Measurements from ENCODE around the gene NRBF2.
"Not testable (repeated sequence)": the region's sequence is repeated elsewhere in the genome, so short reads cannot be mapped to it uniquely, and the experiment has no call there.

Gene NRBF2

DNA sequence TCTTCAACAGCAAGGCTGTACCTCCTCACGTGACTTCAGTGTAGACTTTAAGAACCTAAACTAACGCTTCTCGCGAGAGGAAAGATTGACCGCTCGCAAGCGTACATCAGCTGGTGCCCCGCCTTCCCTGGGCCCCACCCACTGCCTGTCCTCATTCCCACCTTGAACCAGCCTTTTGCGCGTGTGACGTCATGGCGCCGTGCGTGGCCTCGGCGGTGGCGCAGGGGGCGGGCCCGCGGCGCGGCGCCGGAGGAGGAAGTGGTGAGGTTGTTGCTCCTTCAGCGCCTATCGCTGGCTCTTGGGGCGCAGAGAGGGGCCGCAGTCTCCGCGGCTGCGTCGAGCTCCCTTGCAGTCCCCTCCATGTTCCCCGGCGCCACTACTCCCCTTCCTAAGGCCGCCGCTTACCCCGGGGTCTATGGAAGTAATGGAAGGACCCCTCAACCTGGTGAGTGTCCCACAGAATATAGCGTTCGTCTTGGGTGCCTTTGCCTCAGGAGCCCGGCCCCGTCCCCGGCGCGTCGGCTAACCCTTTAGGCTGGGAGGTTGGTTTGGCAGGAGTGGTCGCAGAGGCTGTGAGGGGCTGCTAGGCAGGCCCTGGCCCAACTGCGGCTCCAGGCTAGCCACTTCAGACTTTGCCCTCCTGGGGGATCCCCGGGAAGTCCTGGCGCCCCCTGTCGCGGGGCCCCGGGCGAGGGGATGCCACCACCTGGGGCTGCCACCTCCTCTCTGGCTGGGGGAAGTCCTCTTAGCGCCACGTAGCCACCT is at the start of gene NRBF2:
Gene NRBF2 (plus strand): TSS at position 273 of the 765 bp plus-strand sequence. CDS start 143 bp downstream, at position 416.
- DNase-seq (ENCODE audit: low read depth) = peak; percentile 98

GRCh38 chr10:63083406-63083805 is 49.7 kb upstream of the NRBF2 start:
- DNase-seq (ENCODE audit: low read depth) = not testable (repeated sequence)

DNA sequence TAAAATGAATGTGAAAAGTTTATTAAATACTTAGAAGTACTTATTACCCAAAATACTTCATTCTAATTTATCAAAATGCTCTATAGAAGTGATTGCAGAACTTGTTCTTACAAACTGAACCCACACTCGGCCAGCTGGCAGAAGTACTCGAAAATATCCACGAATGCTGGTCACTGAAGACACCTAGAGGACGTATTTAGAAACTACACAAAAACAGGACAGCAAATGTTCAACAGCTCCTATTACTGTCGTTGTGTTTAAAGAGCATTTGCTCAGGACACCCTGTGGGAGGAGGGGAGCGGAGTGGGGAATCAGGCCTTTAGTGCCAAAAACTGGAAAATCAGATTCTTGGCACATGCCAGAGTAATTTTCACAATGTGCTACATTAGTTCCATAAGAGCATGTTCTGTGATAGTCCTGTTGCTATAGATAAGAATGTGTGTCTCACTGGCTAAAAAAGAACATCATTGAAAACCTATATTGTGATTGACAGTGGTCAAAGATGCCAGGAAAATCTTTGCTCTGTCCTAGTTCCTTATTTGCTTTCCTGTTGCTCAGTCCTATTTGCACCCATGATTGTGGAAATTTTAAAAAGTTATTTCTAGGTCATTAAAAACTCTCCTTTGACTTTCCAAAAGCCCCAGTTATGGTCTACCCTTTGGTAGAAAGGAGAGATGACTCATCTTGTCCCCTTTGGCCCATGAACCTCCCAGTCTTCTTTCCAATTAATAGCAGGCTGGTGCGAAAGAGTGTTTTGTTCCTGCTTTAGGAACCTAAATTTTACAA is 49.0 kb upstream of the NRBF2 start:
- DNase-seq (ENCODE audit: low read depth) = peak; percentile 79

GRCh38 chr10:63084690-63085382 is 48.3 kb upstream of the NRBF2 start:
- no peak for DNase-seq (ENCODE audit: low read depth)

DNA sequence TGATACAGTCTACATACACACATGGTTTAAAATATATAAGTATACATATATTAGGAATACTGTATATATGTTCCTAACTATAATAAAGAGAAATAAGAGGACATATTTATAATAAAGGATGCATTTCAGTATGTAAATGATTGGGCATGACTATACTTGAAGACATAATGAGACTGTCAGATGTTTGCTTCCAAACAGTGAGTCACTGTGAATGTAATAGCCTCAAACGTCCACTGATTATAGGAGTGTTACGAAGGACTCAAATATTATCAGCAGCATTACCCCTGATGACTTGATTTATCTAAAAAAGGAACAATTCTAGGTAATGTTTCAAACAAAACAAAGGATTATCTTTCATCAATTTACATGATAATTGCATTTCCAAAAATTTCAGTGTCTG is 39.9 kb upstream of the NRBF2 start:
- no peak for DNase-seq (ENCODE audit: low read depth)

DNA sequence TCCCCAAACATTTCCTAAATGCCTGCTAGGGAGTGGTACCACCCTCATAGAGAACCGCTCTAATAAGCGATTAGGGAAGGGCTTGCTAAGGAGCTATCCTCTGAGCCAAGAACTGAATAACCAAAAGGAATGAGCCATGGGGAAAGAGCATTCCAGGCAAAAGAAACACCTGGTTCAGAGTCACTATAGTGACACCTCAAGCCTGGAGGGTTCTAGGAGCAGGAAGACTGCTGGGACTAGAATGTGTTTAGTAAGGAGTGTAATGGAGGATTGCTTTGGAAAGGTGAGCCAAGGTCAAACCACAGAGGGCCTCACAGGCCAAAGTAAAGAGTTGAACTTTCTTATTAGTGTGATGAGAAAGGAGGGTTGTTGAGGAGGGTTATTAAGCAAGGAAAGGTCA is 38.7 kb upstream of the NRBF2 start:
- no peak for DNase-seq (ENCODE audit: low read depth)

- DNase-seq (ENCODE audit: low read depth) = no peak
Measured at GRCh38 chr10:63094881-63095280, 38.2 kb upstream of the NRBF2 start.

- no peak for DNase-seq (ENCODE audit: low read depth)
Measured at GRCh38 chr10:63099734-63100133, 33.4 kb upstream of the NRBF2 start.

DNA sequence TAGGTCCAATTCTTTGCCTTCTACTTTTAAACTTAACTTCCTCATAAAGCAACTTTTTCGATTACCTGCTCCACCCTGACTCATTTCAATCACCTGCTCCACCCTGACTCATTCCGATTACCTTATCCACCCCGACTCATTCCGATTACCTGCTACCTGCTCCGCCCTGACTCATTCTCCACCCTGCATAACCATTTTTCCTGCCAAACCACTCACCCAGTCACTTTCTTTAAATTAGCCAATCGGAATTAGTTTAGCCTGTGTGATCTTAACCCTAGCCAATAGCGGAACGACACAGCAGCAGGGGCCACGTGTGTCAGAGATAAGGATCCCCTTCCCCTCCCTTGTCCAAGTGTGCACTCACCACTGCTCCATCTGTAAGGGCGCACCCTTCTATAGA is 32.0 kb upstream of the NRBF2 start:
- DNase-seq (ENCODE audit: low read depth) = not testable (repeated sequence)

- not testable (repeated sequence) for DNase-seq (ENCODE audit: low read depth)
Measured at GRCh38 chr10:63102279-63102883, 30.7 kb upstream of the NRBF2 start.

GRCh38 chr10:63103178-63103577 is 29.9 kb upstream of the NRBF2 start:
- not testable (repeated sequence) for DNase-seq (ENCODE audit: low read depth)

DNA sequence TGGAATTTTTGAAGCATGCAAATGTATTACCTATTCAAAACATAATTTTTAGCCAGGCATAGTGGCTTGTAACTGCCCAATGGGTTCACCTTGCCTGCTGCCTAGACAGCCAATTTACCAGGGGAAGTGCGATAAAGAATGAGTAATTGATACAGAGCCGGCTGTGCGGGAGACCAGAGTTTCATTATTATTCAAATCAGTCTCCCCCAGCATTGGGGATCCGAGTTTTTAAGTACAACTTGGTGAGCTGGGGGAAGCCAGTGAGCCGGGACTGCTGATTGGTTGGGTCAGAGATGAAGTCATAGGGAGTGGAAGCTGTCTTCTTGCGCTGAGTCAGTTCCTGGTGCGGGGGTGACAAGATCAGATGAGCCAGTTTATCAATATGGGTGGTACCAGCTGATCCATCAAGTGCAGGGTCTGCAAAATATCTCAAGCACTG is 29.1 kb upstream of the NRBF2 start:
- no peak for DNase-seq (ENCODE audit: low read depth)

DNA sequence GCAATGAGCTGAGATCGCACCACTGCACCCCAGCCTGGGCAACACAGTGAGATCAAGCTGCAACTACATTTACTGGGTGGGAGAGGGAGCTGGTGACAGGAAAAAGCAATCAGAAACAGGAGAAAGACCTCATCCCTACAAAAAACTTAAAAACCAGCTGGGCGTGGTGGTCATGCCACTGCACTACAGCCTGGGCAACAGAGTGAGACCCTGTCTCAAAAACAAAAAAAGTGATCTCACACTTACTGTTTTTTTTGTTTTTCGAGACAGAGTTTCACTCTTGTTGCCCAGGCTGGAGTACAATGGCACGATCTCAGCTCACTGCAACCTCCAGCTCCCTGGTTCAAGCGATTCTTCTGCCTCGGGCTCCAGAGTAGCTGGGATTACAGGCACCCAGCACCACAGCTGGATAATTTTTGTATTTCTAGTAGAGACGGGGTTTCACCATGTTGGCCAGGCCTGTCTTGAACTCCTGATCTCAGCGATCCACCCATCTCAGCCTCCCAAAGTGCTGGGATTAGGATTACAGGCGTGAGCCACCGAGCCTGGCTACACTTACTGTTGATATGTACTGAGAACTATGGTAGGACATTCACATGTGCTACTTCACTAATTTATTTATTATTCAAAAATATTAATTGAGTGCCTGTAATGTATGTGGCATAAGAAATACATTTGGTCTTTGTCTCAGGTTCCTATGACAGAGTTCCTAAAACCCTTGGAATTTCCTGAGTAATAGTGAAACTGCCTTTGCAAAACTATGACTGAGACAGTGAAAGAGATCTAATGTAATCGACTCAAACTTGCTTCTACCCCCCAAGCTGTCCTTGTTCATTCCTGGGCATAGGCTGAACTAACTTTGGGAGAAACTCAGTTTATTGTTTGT is 27.7 kb upstream of the NRBF2 start:
- DNase-seq (ENCODE audit: low read depth) = peak; percentile 27

GRCh38 chr10:63106111-63106755 is 26.9 kb upstream of the NRBF2 start:
- peak; percentile 7 for DNase-seq (ENCODE audit: low read depth)

DNA sequence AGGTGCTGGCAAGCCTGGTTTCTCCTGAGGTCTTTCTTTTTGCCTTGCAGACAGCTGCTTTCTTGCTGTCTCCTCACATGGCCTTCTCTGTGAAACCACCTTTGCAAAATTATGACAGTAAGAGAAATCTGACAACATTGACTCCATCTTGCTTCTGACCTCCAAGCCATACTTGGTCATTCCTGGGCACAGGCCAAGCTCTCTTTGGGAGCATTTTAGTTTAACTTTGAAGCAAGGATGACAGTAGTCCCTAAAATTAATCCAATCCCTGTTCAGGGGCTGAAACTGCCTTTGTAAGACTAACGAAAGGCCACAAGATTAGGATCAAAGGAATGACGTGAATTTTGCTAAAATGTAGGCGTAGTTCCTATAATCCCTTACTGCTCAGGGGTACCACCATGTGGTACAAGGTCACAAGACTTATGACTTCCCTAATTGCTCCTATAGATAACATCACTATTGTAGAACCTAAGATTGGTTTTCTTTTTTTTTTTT is 25.1 kb upstream of the NRBF2 start:
- no peak for DNase-seq (ENCODE audit: low read depth)

- DNase-seq (ENCODE audit: low read depth) = no peak
Measured at GRCh38 chr10:63110940-63111339, 22.2 kb upstream of the NRBF2 start.

- peak; percentile 95 for DNase-seq (ENCODE audit: low read depth)
Measured at GRCh38 chr10:63114031-63114814, 18.9 kb upstream of the NRBF2 start.

GRCh38 chr10:63115732-63116383 is 17.3 kb upstream of the NRBF2 start:
- peak; percentile 96 for DNase-seq (ENCODE audit: low read depth)

GRCh38 chr10:63116452-63117072 is 16.6 kb upstream of the NRBF2 start:
- DNase-seq (ENCODE audit: low read depth) = no peak

Data from fibroblast of gingiva (primary cell).